Stimulated activated CD4-positive, alpha-beta T cell treated with anti-CD3 and anti-CD28 coated beads, TNF-alpha, amount 100 ng/mL, for 48 hours (primary cell): ENCODE data around the gene RAD52.
A peak's percentile ranks its signal among the peaks of the same experiment; 100 is the strongest.
"Not testable (repeated sequence)": the region's sequence is repeated elsewhere in the genome, so short reads cannot be mapped to it uniquely, and the experiment has no call there.

Experiments
- DNase-seq, 3 donors: peaks; one replicate each; pipeline ENCODE4 v3.0.0-alpha.2; 2020; ENCODE audit warnings: low read depth in 3 of 3

Gene RAD52

GRCh38 chr12:967641-968040, 18.1 kb upstream of the RAD52 start:
- DNase-seq: no peak

GRCh38 chr12:966724-967123, 17.2 kb upstream of the RAD52 start:
- DNase-seq: no peak

GRCh38 chr12:958588-959123, 9.2 kb upstream of the RAD52 start:
- DNase-seq: no peak

GRCh38 chr12:955939-956338, 6.4 kb upstream of the RAD52 start:
- no peak for DNase-seq

GRCh38 chr12:954741-955140, 5.2 kb upstream of the RAD52 start:
- DNase-seq: no peak

GRCh38 chr12:953776-954175, 4.3 kb upstream of the RAD52 start:
- DNase-seq: peak in 1 of 3 donors; percentile 20

GRCh38 chr12:951176-951575, 1.7 kb upstream of the RAD52 start:
- DNase-seq: no peak

- no peak for DNase-seq
Observed at GRCh38 chr12:948238-948637, 1.3 kb downstream of the RAD52 start.

GRCh38 chr12:946631-947030, 2.9 kb downstream of the RAD52 start:
- DNase-seq: no peak

GRCh38 chr12:946212-946611, 3.3 kb downstream of the RAD52 start:
- DNase-seq: no peak

- no peak for DNase-seq
Observed at GRCh38 chr12:944211-944610, 5.3 kb downstream of the RAD52 start.

GRCh38 chr12:943051-943450, 6.4 kb downstream of the RAD52 start:
- DNase-seq: no peak

GRCh38 chr12:938810-939209, 10.7 kb downstream of the RAD52 start:
- DNase-seq: no peak

GRCh38 chr12:936377-937345, 12.8 kb downstream of the RAD52 start:
- DNase-seq: no peak

- not testable (repeated sequence) for DNase-seq
Observed at GRCh38 chr12:935891-936290, 13.6 kb downstream of the RAD52 start.

GRCh38 chr12:931591-931990, 17.9 kb downstream of the RAD52 start:
- DNase-seq: no peak

- DNase-seq: no peak
Observed at GRCh38 chr12:931060-931459, 18.4 kb downstream of the RAD52 start.

- no peak for DNase-seq
Observed at GRCh38 chr12:926641-927040, 22.9 kb downstream of the RAD52 start.

GRCh38 chr12:922285-922684, 27.2 kb downstream of the RAD52 start:
- DNase-seq: no peak

GRCh38 chr12:920676-921075, 28.8 kb downstream of the RAD52 start:
- no peak for DNase-seq

GRCh38 chr12:916712-917445, 32.6 kb downstream of the RAD52 start:
- DNase-seq: no peak

GRCh38 chr12:916240-916639, 33.3 kb downstream of the RAD52 start:
- peak in 1 of 3 donors; percentile 4 for DNase-seq

GRCh38 chr12:915090-915489, 34.4 kb downstream of the RAD52 start:
- no peak for DNase-seq
